CD8-positive, alpha-beta memory T cell (primary cell): Measurements from ENCODE around the gene ETFA. TPM values are rescaled to one million over a fixed set of nuclear protein-coding genes. Genes with fewer than 3 reads are reported as not detected.

Experiments
- CTCF ChIA-PET: fragments of 350-600 bp; sonication (Branson Sonifier 250); formaldehyde crosslinking; loops from one replicate; lab custom pipeline; 2021; ENCODE audit warnings: antibody characterized with exemption; lab: Charles Lee
- POLR2A ChIA-PET: fragments of 350-600 bp; sonication (Branson Sonifier 250); formaldehyde crosslinking; loops from one replicate; lab custom pipeline; 2021; ENCODE audit warnings: antibody characterized with exemption; lab: Charles Lee
- DNase-seq, 5 donors: peaks; one replicate each; pipeline versions ENCODE4 v3.0.0 to v3.0.0-alpha.2; 2020 to 2022; ENCODE audit warnings: mixed read lengths in 1 of 5
- H3K27ac ChIP-seq: one replicate; pipeline ENCODE4 v1.7.0; 2013; ENCODE audit warnings: low read depth, mild to moderate bottlenecking, low read length, moderate library complexity
- H3K27me3 ChIP-seq: 2 replicates; pipeline ENCODE4 v1.7.0; 2013; ENCODE audit warnings: low read length, mild to moderate bottlenecking; ENCODE audit not compliant: insufficient read depth, poor library complexity, severe bottlenecking
- H3K36me3 ChIP-seq: 2 replicates; pipeline ENCODE4 v1.7.0; 2013; ENCODE audit warnings: mild to moderate bottlenecking, low read length, moderate library complexity; ENCODE audit not compliant: insufficient read depth
- H3K4me1 ChIP-seq: 2 replicates; pipeline ENCODE4 v1.7.0; 2013; ENCODE audit warnings: mild to moderate bottlenecking, low read length, moderate library complexity; ENCODE audit not compliant: insufficient read depth
- H3K4me3 ChIP-seq: 2 replicates; pipeline ENCODE4 v1.7.0; 2013; ENCODE audit warnings: mild to moderate bottlenecking, low read length
- H3K9me3 ChIP-seq: 2 replicates; pipeline ENCODE4 v1.7.0; 2013; ENCODE audit warnings: mild to moderate bottlenecking, low read length
- H3K27ac Mint-ChIP-seq, 8 donors: one replicate each; pipeline ENCODE4 v1.8.0; 2020 to 2021; ENCODE audit warnings: mixed read lengths in 8 of 8, mild to moderate bottlenecking in 6 of 8, inconsistent platforms in 3 of 8, moderate library complexity in 3 of 8
- H3K27me3 Mint-ChIP-seq, 2 donors: one replicate each; pipeline ENCODE4 v1.8.0; 2020 to 2021; ENCODE audit warnings: mixed read lengths in 2 of 2, mild to moderate bottlenecking in 1 of 2, moderate library complexity in 1 of 2
- H3K36me3 Mint-ChIP-seq, 3 donors: one replicate each; pipeline ENCODE4 v1.8.0; 2020 to 2021; ENCODE audit warnings: mixed read lengths in 3 of 3, inconsistent platforms in 1 of 3, mild to moderate bottlenecking in 1 of 3
- H3K4me1 Mint-ChIP-seq, 3 donors: one replicate each; pipeline ENCODE4 v1.8.0; 2020 to 2021; ENCODE audit warnings: mixed read lengths in 3 of 3, inconsistent platforms in 1 of 3, mild to moderate bottlenecking in 1 of 3
- H3K4me3 Mint-ChIP-seq, 7 donors: one replicate each; pipeline ENCODE4 v1.8.0; 2020 to 2021; ENCODE audit warnings: mixed read lengths in 7 of 7, mild to moderate bottlenecking in 6 of 7, moderate library complexity in 4 of 7, inconsistent platforms in 2 of 7
- H3K9me3 Mint-ChIP-seq, 5 donors: one replicate each; pipeline ENCODE4 v1.8.0; 2020 to 2022; ENCODE audit warnings: mixed read lengths in 5 of 5, mild to moderate bottlenecking in 3 of 5, moderate library complexity in 2 of 5, inconsistent platforms in 1 of 5
- polyA plus RNA-seq: library from polyadenylated mRNA; unstranded; fragments of 300-500 nt; fragmentation: Illumina TruSeq; gene quantifications from one replicate; pipeline ENCODE4 v1.2.3, GENCODE V29; 2021
- total RNA-seq, 2 experiments: library from RNA; stranded (reverse); gene quantifications; one replicate each; pipeline ENCODE4 v1.2.3, GENCODE V29; 2021

ETFA gene
- total and polyA plus RNA-seq, 3 experiments from 2014 or later, result 122 to 178 (median 176) TPM

- H3K27ac Mint-ChIP-seq, result peak overlapping the region in 2 of 8 donors; percentile 29 to 32
Observed at GRCh38 chr15:76343313-76343996, 32.2 kb upstream of the ETFA start.

GRCh38 chr15:76342382-76343201, 31.3 kb upstream of the ETFA start:
- peaks cover 82% of the 10 kb centered on the region for H3K27me3 ChIP-seq
- no peaks in the 10 kb centered on the region for H3K9me3 ChIP-seq
- H3K9me3 Mint-ChIP-seq, result no peaks in the 10 kb centered on the region
- H3K4me3 ChIP-seq, result no peak overlapping the region
- H3K36me3 ChIP-seq, result no peaks in the 10 kb centered on the region
- H3K27ac ChIP-seq, result no peak overlapping the region
- H3K36me3 Mint-ChIP-seq, result no peaks in the 10 kb centered on the region
- H3K4me3 Mint-ChIP-seq, result peak overlapping the region in 6 of 7 donors; percentile 68 to 79 (median 74)
- H3K27ac Mint-ChIP-seq, result peak overlapping the region in 2 of 8 donors; percentile 22 to 46
- H3K4me1 ChIP-seq, result peaks cover 54% of the 10 kb centered on the region
- ChIA-PET POLR2A (interaction anchor here (0.7 kb wide), 1 partner anchor 10 kb away, joined by 3 read pairs; no protein-coding TSS in a partner anchor), CTCF (no interaction called here)
- H3K27me3 Mint-ChIP-seq, result peaks cover 73 to 75% of the 10 kb centered on the region in 2 donors
- peak in 1 of 5 donors; percentile 4 for DNase-seq
- H3K4me1 Mint-ChIP-seq, result peaks cover 41 to 61% (median 54%) of the 10 kb centered on the region in 3 donors

More at GRCh38 chr15:76343313-76343996, 32.2 kb upstream of the ETFA start:
- Histone ChIP-seq H3K9me3 (no peaks in the 10 kb centered on the region), H3K27me3 (peaks cover 78% of the 10 kb centered on the region), H3K36me3 (no peaks in the 10 kb centered on the region), H3K4me3 (no peak overlapping the region), H3K27ac (no peak overlapping the region), H3K4me1 (peaks cover 50% of the 10 kb centered on the region)
- peaks cover 80% of the 10 kb centered on the region in 2 donors for H3K27me3 Mint-ChIP-seq
- peak overlapping the region in 4 of 7 donors; percentile 9 to 63 (median 20) for H3K4me3 Mint-ChIP-seq
- H3K9me3 Mint-ChIP-seq, result no peaks in the 10 kb centered on the region
- DNase-seq, result no peak
- peaks cover 40 to 58% (median 54%) of the 10 kb centered on the region in 3 donors for H3K4me1 Mint-ChIP-seq
- ChIA-PET CTCF (no interaction called here), POLR2A (interaction anchor here (1.2 kb wide), 1 partner anchor 8 kb away, joined by 3 read pairs; no protein-coding TSS in a partner anchor)
- H3K36me3 Mint-ChIP-seq, result peaks cover 2 to 8% (median 6%) of the 10 kb centered on the region in 3 donors

- Mint-ChIP-seq H3K9me3 (peaks cover 0 to 5% (median 0%) of the 10 kb centered on the region in 5 donors), H3K4me3 (peak overlapping the region; percentile 68 to 89 (median 74)), H3K4me1 (peaks cover 46 to 66% (median 59%) of the 10 kb centered on the region in 3 donors), H3K36me3 (no peaks in the 10 kb centered on the region), H3K27ac (peak overlapping the region in 2 of 8 donors; percentile 22 to 46), H3K27me3 (peaks cover 77 to 79% of the 10 kb centered on the region in 2 donors)
- DNase-seq, result no peak
- H3K4me3 ChIP-seq, result no peak overlapping the region
- ChIA-PET CTCF (interaction anchor here (0.7 kb wide), 1 partner anchor 1201 kb away, joined by 3 read pairs; no protein-coding TSS in a partner anchor), POLR2A (interaction anchor here (0.7 kb wide), 1 partner anchor 9 kb away, joined by 3 read pairs; no protein-coding TSS in a partner anchor)
- H3K27me3 ChIP-seq, result peaks cover 84% of the 10 kb centered on the region
- no peaks in the 10 kb centered on the region for H3K9me3 ChIP-seq
- no peak overlapping the region for H3K27ac ChIP-seq
- peaks cover 60% of the 10 kb centered on the region for H3K4me1 ChIP-seq
- no peaks in the 10 kb centered on the region for H3K36me3 ChIP-seq
Observed at GRCh38 chr15:76342058-76342381, 30.8 kb upstream of the ETFA start.

- ChIA-PET POLR2A (interaction anchor here (0.7 kb wide), 1 partner anchor 9 kb away, joined by 3 read pairs; no protein-coding TSS in a partner anchor), CTCF (interaction anchor here (0.7 kb wide), 1 partner anchor 1202 kb away, joined by 3 read pairs; no protein-coding TSS in a partner anchor)
- Mint-ChIP-seq H3K27ac (peak overlapping the region in 1 of 8 donors; percentile 22), H3K9me3 (peaks cover 0 to 6% (median 0%) of the 10 kb centered on the region in 5 donors), H3K36me3 (no peaks in the 10 kb centered on the region), H3K4me1 (peaks cover 49 to 68% (median 64%) of the 10 kb centered on the region in 3 donors), H3K4me3 (peak overlapping the region; percentile 68 to 91 (median 86)), H3K27me3 (peaks cover 80 to 82% of the 10 kb centered on the region in 2 donors)
- no peak overlapping the region for H3K27ac ChIP-seq
- no peak overlapping the region for H3K4me3 ChIP-seq
- DNase-seq, result peak in 1 of 5 donors; percentile 4
- no peaks in the 10 kb centered on the region for H3K9me3 ChIP-seq
- no peaks in the 10 kb centered on the region for H3K36me3 ChIP-seq
- peaks cover 84% of the 10 kb centered on the region for H3K27me3 ChIP-seq
- H3K4me1 ChIP-seq, result peaks cover 56% of the 10 kb centered on the region
Observed at GRCh38 chr15:76341366-76342057, 30.2 kb upstream of the ETFA start.

- POLR2A ChIA-PET, result no interaction called here
- Histone ChIP-seq H3K27me3 (peaks cover 85% of the 10 kb centered on the region), H3K4me1 (peaks cover 56% of the 10 kb centered on the region), H3K4me3 (peak overlapping the region; percentile 56), H3K27ac (no peak overlapping the region), H3K36me3 (no peaks in the 10 kb centered on the region), H3K9me3 (no peaks in the 10 kb centered on the region)
- no peak overlapping the region for H3K27ac Mint-ChIP-seq
- peaks cover 0 to 6% (median 0%) of the 10 kb centered on the region in 5 donors for H3K9me3 Mint-ChIP-seq
- no peaks in the 10 kb centered on the region for H3K36me3 Mint-ChIP-seq
- peaks cover 53 to 70% (median 70%) of the 10 kb centered on the region in 3 donors for H3K4me1 Mint-ChIP-seq
- DNase-seq, result peak in 4 of 5 donors; percentile 34 to 66 (median 41)
- peak overlapping the region; percentile 80 to 91 (median 90) for H3K4me3 Mint-ChIP-seq
- peaks cover 83 to 84% of the 10 kb centered on the region in 2 donors for H3K27me3 Mint-ChIP-seq
- CTCF ChIA-PET, result no interaction called here
Observed at GRCh38 chr15:76340803-76341365, 29.6 kb upstream of the ETFA start.

- H3K36me3 Mint-ChIP-seq, result no peaks in the 10 kb centered on the region
- CTCF ChIA-PET, result no interaction called here
- Histone ChIP-seq H3K4me1 (peaks cover 56% of the 10 kb centered on the region), H3K4me3 (peak overlapping the region; percentile 56), H3K9me3 (no peaks in the 10 kb centered on the region), H3K27ac (no peak overlapping the region), H3K36me3 (no peaks in the 10 kb centered on the region), H3K27me3 (peaks cover 85% of the 10 kb centered on the region)
- POLR2A ChIA-PET, result interaction anchor here (0.7 kb wide), 1 partner anchor 42 kb away, joined by 5 read pairs; no protein-coding TSS in a partner anchor
- DNase-seq, result peak in 1 of 5 donors; percentile 25
- H3K9me3 Mint-ChIP-seq, result peaks cover 0 to 6% (median under 1%) of the 10 kb centered on the region in 5 donors
- peak overlapping the region in 2 of 8 donors; percentile 8 to 74 for H3K27ac Mint-ChIP-seq
- H3K4me1 Mint-ChIP-seq, result peaks cover 54 to 70% (median 70%) of the 10 kb centered on the region in 3 donors
- peak overlapping the region; percentile 80 to 91 (median 90) for H3K4me3 Mint-ChIP-seq
- peaks cover 83 to 84% of the 10 kb centered on the region in 2 donors for H3K27me3 Mint-ChIP-seq
Observed at GRCh38 chr15:76340198-76340802, 29.0 kb upstream of the ETFA start.
